GM12892 (cell line): ENCODE measurements around the gene TPMT.

ENCODE experiments used
- POLR2A ChIP-seq: IDR thresholded peaks from 2 replicates; pipeline ENCODE4 v1.6.1; 2011; ENCODE audit warnings: low read depth, low read length, control low read depth
- POLR2AphosphoS5 ChIP-seq: IDR thresholded peaks from 2 replicates; pipeline ENCODE4 v1.6.1; 2011; ENCODE audit warnings: low read depth, low read length, control low read depth
- TAF1 ChIP-seq: IDR thresholded peaks from 2 replicates; pipeline ENCODE4 v1.6.1; 2011; ENCODE audit warnings: low read depth, mild to moderate bottlenecking, control low read depth, low read length, borderline replicate concordance

GRCh38 chr6:18165751-18166150 is 10.9 kb upstream of the TPMT start:
- no peak for TF ChIP-seq TAF1
- no peak for TF ChIP-seq POLR2A
- no peak for TF ChIP-seq POLR2AphosphoS5
